H1 (cell line): Measurements from ENCODE around the gene IQCN. TPM values are rescaled to one million over a fixed set of nuclear protein-coding genes. Genes with fewer than 3 reads are reported as not detected.

Experiments
- CTCF ChIA-PET: fragments of 300-600 bp; sonication (Branson Sonifier 250); formaldehyde crosslinking; loops from one replicate; lab custom pipeline; 2021; ENCODE audit not compliant: partially characterized antibody; lab: Charles Lee
- POLR2A ChIA-PET: fragments of 300-600 bp; sonication (Branson Sonifier 250); formaldehyde crosslinking; loops from one replicate; lab custom pipeline; 2021; ENCODE audit warnings: inconsistent platforms; ENCODE audit not compliant: partially characterized antibody; lab: Charles Lee
- DNase-seq, 2 experiments: peaks; one replicate each; pipeline versions ENCODE4 v3.0.0 to v3.0.0-alpha.2; 2010 to 2022; ENCODE audit warnings: low spot score in 2 of 2, low read depth in 1 of 2, mixed read lengths in 1 of 2
- FAIRE-seq: peaks from 2 replicates; lab custom pipeline; 2011; peaks lifted over from hg19 to GRCh38; lab: Jason Lieb, UNC
- H2AFZ ChIP-seq: 2 replicates; pipeline ENCODE4 v1.8.1; 2012; ENCODE audit warnings: low read length, inconsistent platforms
- H2AK5ac ChIP-seq: 2 replicates; pipeline ENCODE4 v1.6.1; 2013; ENCODE audit warnings: low read depth, low read length
- H2BK120ac ChIP-seq: replicated peaks from 2 replicates; pipeline ENCODE3; 2013; ENCODE audit warnings: low read depth, low read length, inconsistent platforms
- H2BK12ac ChIP-seq: 2 replicates; pipeline ENCODE4 v1.6.1; 2013; ENCODE audit warnings: low read depth, low read length
- H2BK15ac ChIP-seq: 2 replicates; pipeline ENCODE4 v1.6.1; 2013; ENCODE audit warnings: low read length
- H2BK20ac ChIP-seq: 2 replicates; pipeline ENCODE4 v1.6.1; 2013; ENCODE audit warnings: low read length
- H2BK5ac ChIP-seq: 2 replicates; pipeline ENCODE4 v1.6.1; 2013; ENCODE audit warnings: low read depth, low read length
- H3K14ac ChIP-seq: 2 replicates; pipeline ENCODE4 v1.6.1; 2013; ENCODE audit warnings: inconsistent platforms; ENCODE audit not compliant: insufficient read length
- H3K18ac ChIP-seq: 2 replicates; pipeline ENCODE4 v1.6.1; 2013; ENCODE audit warnings: low read length; ENCODE audit errors: extremely low read depth
- H3K23ac ChIP-seq: 2 replicates; pipeline ENCODE4 v1.6.1; 2013; ENCODE audit warnings: inconsistent platforms; ENCODE audit not compliant: insufficient read length
- H3K23me2 ChIP-seq: 2 replicates; pipeline ENCODE4 v1.6.1; 2013; ENCODE audit warnings: low read depth, low read length
- H3K27ac ChIP-seq: 2 replicates; pipeline ENCODE4 v1.6.1; 2011; ENCODE audit warnings: low read depth, low read length, inconsistent platforms
- H3K27me3 ChIP-seq, 4 experiments: replicated peaks in 1 of 4; 1 replicate in 1 of 4; 2 replicates in 3 of 4; pipeline versions ENCODE4 v1.6.1 to v1.8.1; 2011 to 2013; ENCODE audit warnings: low read length in 3 of 4, mild to moderate bottlenecking in 3 of 4, inconsistent platforms in 2 of 4, mixed read lengths in 2 of 4, moderate library complexity in 1 of 4; ENCODE audit not compliant: control insufficient read depth in 3 of 4, insufficient read depth in 3 of 4; ENCODE audit errors: extremely low read depth in 1 of 4
- H3K36me3 ChIP-seq, 4 experiments: 2 replicates each; pipeline versions ENCODE4 v1.6.1 to v1.8.1; 2011 to 2013; ENCODE audit warnings: mild to moderate bottlenecking in 4 of 4, low read length in 3 of 4, moderate library complexity in 2 of 4, control low read depth in 1 of 4, inconsistent platforms in 1 of 4; ENCODE audit not compliant: insufficient read depth in 4 of 4, control insufficient read depth in 2 of 4
- H3K4ac ChIP-seq: replicated peaks from 2 replicates; pipeline ENCODE3; 2013; ENCODE audit warnings: low read length, low read depth, mixed read lengths, inconsistent platforms; ENCODE audit not compliant: insufficient read length
- H3K4me1 ChIP-seq, 4 experiments: replicated peaks in 1 of 4; 1 replicate in 1 of 4; 2 replicates in 3 of 4; pipeline versions ENCODE4 v1.6.1 to v1.8.1; 2011 to 2013; ENCODE audit warnings: low read length in 3 of 4, inconsistent platforms in 2 of 4, mixed read lengths in 1 of 4; ENCODE audit not compliant: insufficient read depth in 4 of 4, control insufficient read depth in 3 of 4
- H3K4me2 ChIP-seq, 2 experiments: 2 replicates each; pipeline versions ENCODE4 v1.6.1 to v1.8.1; 2011 to 2013; ENCODE audit warnings: low read depth in 2 of 2, low read length in 2 of 2, control low read depth in 1 of 2, inconsistent platforms in 1 of 2, mild to moderate bottlenecking in 1 of 2; ENCODE audit not compliant: insufficient read depth in 1 of 2
- H3K4me3 ChIP-seq, 4 experiments: fragments of 200-600, 300-600 bp in 1 of 4; sonication (generic), shearing (Covaris generic), sonication (Bioruptor Twin) in 1 of 4; 2 replicates each; pipeline versions ENCODE4 v1.5.1 to v1.8.1; 2011 to 2016; ENCODE audit warnings: low read length in 4 of 4, low read depth in 3 of 4, control low read depth in 2 of 4, inconsistent platforms in 2 of 4, mild to moderate bottlenecking in 2 of 4, mixed read lengths in 1 of 4, moderate library complexity in 1 of 4; ENCODE audit not compliant: insufficient read depth in 2 of 4; ENCODE audit errors: extremely low read depth in 1 of 4
- H3K56ac ChIP-seq: replicated peaks from 2 replicates; pipeline ENCODE3; 2013; ENCODE audit warnings: low read depth, mild to moderate bottlenecking, mixed read lengths, low read length, inconsistent platforms; ENCODE audit not compliant: insufficient read length
- H3K79me1 ChIP-seq: 2 replicates; pipeline ENCODE4 v1.6.1; 2013; ENCODE audit warnings: low read depth, low read length, control low read depth
- H3K79me2 ChIP-seq, 2 experiments: 2 replicates each; pipeline versions ENCODE4 v1.6.1 to v1.8.1; 2012 to 2013; ENCODE audit warnings: low read length in 2 of 2, mild to moderate bottlenecking in 2 of 2, inconsistent platforms in 1 of 2; ENCODE audit not compliant: insufficient read depth in 2 of 2, control insufficient read depth in 1 of 2
- H3K9ac ChIP-seq, 4 experiments: replicated peaks in 1 of 4; 1 replicate in 1 of 4; 2 replicates in 3 of 4; pipeline versions ENCODE4 v1.6.1 to v1.8.1; 2011 to 2013; ENCODE audit warnings: low read depth in 3 of 4, low read length in 3 of 4, control low read depth in 2 of 4, mild to moderate bottlenecking in 2 of 4, moderate library complexity in 2 of 4, inconsistent platforms in 1 of 4; ENCODE audit errors: extremely low read depth in 1 of 4
- H3K9me3 ChIP-seq, 2 experiments: 2 replicates each; pipeline versions ENCODE4 v1.6.1 to v1.8.1; 2012 to 2013; ENCODE audit warnings: mild to moderate bottlenecking in 2 of 2, moderate library complexity in 2 of 2, control low read depth in 1 of 2, inconsistent platforms in 1 of 2, low read depth in 1 of 2, low read length in 1 of 2, mixed read lengths in 1 of 2; ENCODE audit not compliant: insufficient read depth in 2 of 2
- H4K20me1 ChIP-seq, 2 experiments: replicated peaks in 1 of 2; 2 replicates each; pipeline versions ENCODE3 to v1.8.1; 2011 to 2013; ENCODE audit warnings: inconsistent platforms in 2 of 2, low read length in 2 of 2, mild to moderate bottlenecking in 1 of 2; ENCODE audit not compliant: insufficient read depth in 2 of 2, control insufficient read depth in 1 of 2
- H4K5ac ChIP-seq: 2 replicates; pipeline ENCODE4 v1.6.1; 2013; ENCODE audit warnings: low read length, low read depth, mixed read lengths, inconsistent platforms; ENCODE audit not compliant: insufficient read length
- H4K8ac ChIP-seq: 2 replicates; pipeline ENCODE4 v1.8.0; 2013; ENCODE audit warnings: mild to moderate bottlenecking, moderate library complexity, low read length, inconsistent platforms; ENCODE audit not compliant: insufficient read depth; ENCODE audit errors: extremely low read depth
- H4K91ac ChIP-seq: replicated peaks from 2 replicates; pipeline ENCODE3; 2013; ENCODE audit warnings: low read length, mixed read lengths, inconsistent platforms; ENCODE audit not compliant: insufficient read length
- CREB1 ChIP-seq: IDR thresholded peaks from 2 replicates; pipeline ENCODE4 v1.6.1; 2012; ENCODE audit warnings: inconsistent platforms
- KDM1A ChIP-seq: fragments of 200-600, 300-600 bp; sonication (generic); IDR thresholded peaks from 2 replicates; pipeline ENCODE4 v1.7.1; 2016; ENCODE audit warnings: mild to moderate bottlenecking, low read length, borderline replicate concordance
- KDM5A ChIP-seq: fragments of 200-600 bp; IDR thresholded peaks from 2 replicates; pipeline ENCODE4 v1.7.1; 2012; ENCODE audit warnings: mild to moderate bottlenecking, low read length, inconsistent platforms, mixed read lengths
- POU5F1 ChIP-seq: IDR thresholded peaks from 2 replicates; pipeline ENCODE4 v1.6.1; 2011; ENCODE audit warnings: low read depth, mild to moderate bottlenecking, low read length, moderate library complexity
- RFX5 ChIP-seq: IDR thresholded peaks from 2 replicates; pipeline ENCODE4 v1.6.1; 2011; ENCODE audit warnings: low read depth, low read length, improper control_type of control experiment, borderline replicate concordance
- SAP30 ChIP-seq: fragments of 300-600 bp; sonication (generic); IDR thresholded peaks from 2 replicates; pipeline ENCODE4 v1.7.1; 2012; ENCODE audit warnings: low read length, moderate library complexity, mild to moderate bottlenecking, inconsistent platforms; ENCODE audit not compliant: insufficient read depth, insufficient replicate concordance
- TEAD4 ChIP-seq: IDR thresholded peaks from 2 replicates; pipeline ENCODE4 v1.6.1; 2012; ENCODE audit warnings: low read depth, low read length, inconsistent platforms, mixed read lengths
- WGBS, 2 experiments: shearing (Covaris generic) in 1 of 2; methylation state at CpG; one replicate each; pipeline versions ENCODE4 v1.1.6 to v1.1.7; 2013 to 2015; ENCODE audit warnings: low lambda C conversion rate in 2 of 2, mixed read lengths in 2 of 2, inconsistent platforms in 1 of 2, low coverage in 1 of 2, missing lambda C conversion rate in 1 of 2; ENCODE audit not compliant: insufficient replicate concordance in 2 of 2, insufficient coverage in 1 of 2, insufficient read length in 1 of 2; ENCODE audit errors: extremely low coverage in 1 of 2, missing lambda C conversion rate in 1 of 2; 5-methylcytosine and 5-hydroxymethylcytosine counted together
- polyA plus RNA-seq, 7 experiments: library from polyadenylated mRNA; depleted of rRNA in 3 of 7; stranded (reverse) in 5 of 7; unstranded in 2 of 7; fragments of >200 nt in 5 of 7; fragments of 200-250 nt in 2 of 7; gene quantifications; 1 replicate in 5 of 7; 2 replicates in 1 of 7; 4 replicates in 1 of 7; pipeline versions ENCODE4 v1.2.1 to v1.2.3, GENCODE V29; 2011 to 2013; ENCODE audit warnings: missing spikeins in 2 of 7, mixed read lengths in 2 of 7
- total RNA-seq: library from RNA; stranded (reverse); fragmentation: NEBNext Ultra II Directional; extraction: Animal tissue kit (Norgen Biotek cat#: 25700); gene quantifications from 2 replicates; pipeline ENCODE4 v1.2.1, GENCODE V29; 2021
- TF ChIP-seq, protein P1 (sequence below): IDR thresholded peaks from 2 replicates; pipeline ENCODE4 v1.6.1; 2011; ENCODE audit warnings: low read depth, mild to moderate bottlenecking, low read length; ENCODE audit not compliant: insufficient read depth

The IQCN gene
- total and polyA plus RNA-seq, 2 of the 8 experiments (the other 6 are each of a cell fraction or from before 2014, with no cell fraction given): 0.36 to 1.0 TPM

- ChIA-PET POLR2A (interaction anchor here (10.4 kb wide), 1 partner anchor 19 kb away, joined by 141 read pairs; the partner anchor contains the start of gene JUND), CTCF (interaction anchor here (0.6 to 1.2 kb wide), 3 partner anchors 29 to 80 kb away, joined by 3 to 5 read pairs (median 3); no protein-coding TSS in a partner anchor)
- Histone ChIP-seq H3K27ac (no peak overlapping the region), H2BK12ac (no peak overlapping the region), H3K18ac (no peak overlapping the region), H3K27me3 (no peaks in the 10 kb centered on the region), H3K79me2 (no peaks in the 10 kb centered on the region), H3K79me1 (no peaks in the 10 kb centered on the region), H3K9me3 (no peaks in the 10 kb centered on the region), H3K23me2 (peaks cover 17% of the 10 kb centered on the region; the same call in 1 of the 2 replicates), H3K4ac (no peak overlapping the region), H2AK5ac (no peak overlapping the region), H3K56ac (no peak overlapping the region), H2BK120ac (no peak overlapping the region), H3K23ac (no peak overlapping the region), H3K4me1 (peaks cover 0 to 16% (median 9%) of the 10 kb centered on the region in 4 experiments; a peak in 5 of 7 replicates), H3K4me2 (no peak overlapping the region), H4K5ac (no peak overlapping the region), H2BK15ac (no peak overlapping the region), H4K91ac (no peak overlapping the region), H2BK5ac (no peak overlapping the region), H3K14ac (no peak overlapping the region), H4K8ac (no peak overlapping the region), H3K9ac (no peak overlapping the region), H2AFZ (no peak overlapping the region), H2BK20ac (no peak overlapping the region), H3K4me3 (no peak overlapping the region), H4K20me1 (peaks cover 0 to 8% of the 10 kb centered on the region in 2 experiments), H3K36me3 (no peaks in the 10 kb centered on the region; a peak in 1 of 8 replicates)
- FAIRE-seq (no peak), DNase-seq (no peak)
- WGBS, 2 experiments: 100% methylated on average over 9 of the region's 9 CpGs; no CpG with 5 or more reads in 1 of the 2 experiments
- TF ChIP-seq TEAD4 (no peak), KDM1A (no peak), POU5F1 (no peak), SAP30 (no peak), KDM5A (no peak), RFX5 (no peak), CREB1 (no peak)
- TF ChIP-seq, protein P1, sequence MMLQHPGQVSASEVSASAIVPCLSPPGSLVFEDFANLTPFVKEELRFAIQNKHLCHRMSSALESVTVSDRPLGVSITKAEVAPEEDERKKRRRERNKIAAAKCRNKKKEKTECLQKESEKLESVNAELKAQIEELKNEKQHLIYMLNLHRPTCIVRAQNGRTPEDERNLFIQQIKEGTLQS: no peak
Observed at GRCh38 chr19:18299654-18300053, 25.4 kb upstream of the IQCN start.
